Fibroblast of skin of right biceps (primary cell): ENCODE data around the gene CLIP2.

ENCODE experiments used
- DNase-seq: peaks from one replicate; pipeline ENCODE4 v3.0.0-alpha.2; 2013

CLIP2 gene

DNA sequence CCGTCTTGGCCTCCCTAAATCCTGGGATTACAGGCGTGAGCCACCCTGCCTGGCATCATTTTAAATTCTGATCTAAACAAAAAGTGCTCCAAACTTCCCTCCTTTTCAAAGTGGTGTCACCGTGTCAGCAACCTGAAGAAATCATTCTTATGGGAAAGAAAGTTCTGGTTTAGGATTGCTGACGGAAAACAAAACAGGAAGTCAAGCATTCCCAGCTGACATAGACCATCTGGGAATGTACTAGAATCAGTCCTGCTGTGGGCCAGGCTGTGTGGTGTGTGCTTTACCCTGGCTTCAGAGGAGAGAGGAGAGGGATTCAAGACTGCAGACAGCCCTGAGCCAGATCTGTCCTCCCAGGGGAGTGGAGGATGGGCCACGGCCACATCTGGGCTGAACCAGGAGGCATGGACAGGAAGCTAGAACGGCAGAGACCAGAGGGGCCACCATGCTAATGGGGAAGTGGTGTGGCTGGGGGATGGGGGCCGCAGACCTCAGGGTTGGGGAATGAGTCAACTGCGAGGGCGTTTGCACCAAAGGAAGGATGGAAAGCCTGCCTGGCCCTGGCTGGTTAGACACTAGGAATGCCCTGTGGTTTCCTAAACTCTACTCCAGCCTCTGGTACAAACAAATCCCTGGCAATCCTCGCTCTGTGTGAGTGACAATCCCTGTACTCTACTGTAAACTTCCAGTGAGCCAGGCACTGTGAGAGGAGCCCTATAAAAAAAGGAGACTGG lies 16.7 kb upstream of the CLIP2 start:
- peak; percentile 97 for DNase-seq

DNA sequence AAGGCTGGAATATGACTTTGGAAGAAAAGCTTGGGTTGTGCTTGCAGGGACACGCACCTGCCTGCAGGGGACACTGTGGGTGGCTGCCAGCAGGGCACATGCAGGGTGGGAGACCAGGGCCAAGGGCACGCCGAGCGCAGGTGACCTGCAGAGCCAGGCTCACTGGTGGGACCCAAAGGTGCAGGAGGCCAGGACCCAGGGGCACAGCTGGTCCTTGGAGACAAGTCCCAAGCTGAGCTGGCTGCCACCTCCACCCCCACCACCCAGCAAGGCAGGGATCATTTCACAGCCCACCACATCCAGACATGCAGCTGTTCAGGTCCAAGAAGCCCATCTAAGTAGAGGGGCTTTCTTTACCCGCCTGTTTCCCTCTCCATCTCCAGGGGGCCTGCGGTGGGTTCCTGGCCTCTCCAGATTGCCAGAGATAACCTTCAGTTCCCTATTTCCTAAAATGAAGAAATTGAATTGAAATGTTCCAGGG lies 13.8 kb upstream of the CLIP2 start:
- no peak for DNase-seq

DNA sequence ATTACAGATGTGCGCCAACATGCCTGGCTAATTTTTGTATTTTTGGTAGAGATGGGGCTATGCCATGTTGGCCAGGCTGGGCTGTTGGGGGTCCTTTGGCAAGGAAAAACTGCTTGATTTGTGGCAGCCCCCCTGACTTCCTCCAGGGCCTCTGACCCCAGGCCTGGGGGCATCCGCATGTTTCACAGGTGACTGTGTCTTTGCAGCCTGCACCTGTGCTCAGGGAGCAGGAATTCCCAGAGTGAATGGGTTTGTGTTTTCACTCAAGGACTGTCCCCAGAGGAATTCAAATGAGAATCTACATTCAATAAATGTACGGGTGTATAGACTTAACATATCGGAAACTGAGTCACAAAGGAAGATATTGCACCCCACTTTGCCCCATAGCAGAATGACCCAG lies 11.6 kb upstream of the CLIP2 start:
- DNase-seq, result no peak

DNA sequence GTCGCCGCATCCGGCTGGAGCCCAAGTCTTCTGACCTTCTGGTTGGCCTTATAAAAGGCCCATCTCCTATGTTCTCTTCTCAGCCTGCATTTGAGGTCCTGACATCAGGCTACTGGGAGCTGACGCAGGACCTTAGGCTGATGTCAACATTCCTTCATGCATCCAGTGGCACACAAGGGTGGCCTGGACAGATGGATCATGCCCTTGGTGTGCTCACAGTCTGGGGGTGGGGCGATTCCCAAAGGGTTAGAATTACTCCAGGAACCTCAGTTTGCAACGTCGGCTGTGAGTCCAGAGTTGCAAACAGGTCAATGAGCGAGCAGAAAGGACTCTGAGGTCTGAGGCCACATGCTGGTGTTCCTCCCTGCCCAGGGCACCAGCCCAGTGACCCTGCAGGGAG lies 8.2 kb upstream of the CLIP2 start:
- DNase-seq, result no peak

DNA sequence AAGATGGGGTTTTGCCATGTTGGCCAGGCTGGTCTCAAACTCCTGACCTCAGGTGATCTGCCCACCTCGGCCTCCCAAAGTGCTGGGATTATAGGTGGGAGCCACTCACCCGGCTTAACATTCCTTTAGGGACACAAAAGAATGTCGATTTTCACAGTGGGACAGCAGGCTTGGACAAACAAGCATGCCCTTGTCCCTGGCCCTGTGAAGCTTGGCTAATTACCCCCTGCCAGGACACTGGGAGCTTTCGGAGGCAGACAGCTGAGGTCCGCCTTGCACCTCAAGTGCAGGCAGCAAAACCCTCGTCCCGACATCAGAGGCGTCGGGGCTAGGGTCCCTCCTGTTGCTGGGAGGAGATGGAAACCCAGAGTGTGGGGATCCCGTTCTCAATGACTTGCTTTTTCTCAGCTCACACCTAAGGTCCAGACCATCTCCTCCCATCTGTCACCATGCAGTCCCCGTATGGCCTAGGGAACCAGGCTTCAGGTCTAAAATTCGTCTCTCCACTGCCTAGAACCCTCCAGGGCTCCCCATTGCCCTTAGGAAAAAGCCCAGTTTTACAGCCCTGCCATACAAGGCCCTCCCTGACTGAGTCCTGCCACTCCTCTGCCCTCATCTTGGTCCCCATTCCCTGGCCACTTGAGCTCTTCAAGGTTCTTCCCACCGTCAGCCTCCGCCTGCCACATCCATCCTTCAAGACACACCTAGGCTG lies 6.3 kb upstream of the CLIP2 start:
- DNase-seq, result no peak

DNA sequence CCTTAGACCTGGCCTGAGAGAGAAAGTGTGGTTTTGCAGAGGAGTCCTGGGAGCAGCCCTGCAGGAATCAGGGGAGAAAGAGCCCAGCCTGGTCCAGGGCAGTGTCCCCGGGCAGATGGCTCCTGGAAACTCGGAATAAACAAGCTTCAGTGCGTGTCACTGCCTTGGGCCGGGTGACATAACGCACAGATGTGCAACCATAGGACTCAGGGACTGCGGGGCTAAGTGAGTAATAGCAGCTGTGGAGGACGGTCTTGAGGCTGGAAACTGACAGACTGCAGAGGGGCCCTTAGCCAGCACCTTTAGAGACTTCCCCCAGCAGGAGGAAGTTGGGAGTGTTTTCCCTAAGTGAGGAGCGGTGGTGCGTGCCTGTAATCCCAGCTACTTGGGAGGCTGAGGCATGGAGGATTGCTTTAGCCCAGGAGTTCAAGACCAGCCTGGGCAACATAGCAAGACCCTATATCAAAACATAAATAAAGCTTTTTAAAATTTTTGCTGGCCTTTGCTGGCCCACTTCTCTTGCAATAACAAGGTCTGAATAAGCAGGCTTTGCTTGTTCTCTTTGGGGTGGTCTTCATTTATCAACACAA lies 5.3 kb upstream of the CLIP2 start:
- peak; percentile 39 for DNase-seq

DNA sequence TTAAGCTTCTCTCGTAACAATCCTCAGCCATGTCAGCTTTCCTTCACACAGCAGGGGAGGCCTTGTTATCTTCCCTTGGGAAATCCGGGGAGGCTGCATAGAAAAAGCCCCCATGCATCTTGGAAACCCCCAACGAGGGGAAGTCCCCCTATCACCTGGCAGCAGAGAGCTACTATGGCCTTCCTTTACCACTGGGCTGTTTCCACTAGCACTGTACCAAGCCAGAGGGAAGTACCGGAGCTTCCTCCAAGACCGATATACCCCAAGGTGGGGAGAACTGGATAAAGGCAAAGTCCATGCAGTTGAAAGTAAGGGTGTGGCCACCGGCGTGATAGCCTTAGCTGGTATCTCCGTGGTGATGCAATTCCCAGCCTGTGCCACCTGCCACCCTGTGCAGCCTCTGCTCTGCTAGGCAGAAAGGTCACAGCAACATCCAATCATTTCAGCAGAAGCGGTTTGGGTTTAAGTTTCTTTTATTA lies 4.4 kb upstream of the CLIP2 start:
- no peak for DNase-seq

DNA sequence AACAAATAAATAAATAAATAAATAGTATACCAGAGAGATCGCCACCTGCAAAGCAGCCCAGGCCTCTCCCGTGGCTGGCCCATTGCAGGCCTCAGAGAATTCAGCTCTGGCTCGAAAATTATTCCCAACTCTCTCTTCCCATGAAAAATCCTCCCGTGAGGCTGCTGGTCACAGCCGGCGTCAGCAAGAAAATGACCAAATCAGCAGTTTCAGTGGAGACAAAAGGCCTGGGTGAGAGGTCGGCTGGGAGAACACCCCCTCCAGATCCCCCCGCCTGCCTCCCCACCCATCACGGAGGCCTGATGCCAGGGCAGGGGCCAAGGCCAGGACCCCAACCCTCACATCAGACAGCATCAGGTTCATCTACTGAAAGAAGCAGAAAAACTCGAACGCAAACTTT lies 3.1 kb upstream of the CLIP2 start:
- DNase-seq, result no peak

DNA sequence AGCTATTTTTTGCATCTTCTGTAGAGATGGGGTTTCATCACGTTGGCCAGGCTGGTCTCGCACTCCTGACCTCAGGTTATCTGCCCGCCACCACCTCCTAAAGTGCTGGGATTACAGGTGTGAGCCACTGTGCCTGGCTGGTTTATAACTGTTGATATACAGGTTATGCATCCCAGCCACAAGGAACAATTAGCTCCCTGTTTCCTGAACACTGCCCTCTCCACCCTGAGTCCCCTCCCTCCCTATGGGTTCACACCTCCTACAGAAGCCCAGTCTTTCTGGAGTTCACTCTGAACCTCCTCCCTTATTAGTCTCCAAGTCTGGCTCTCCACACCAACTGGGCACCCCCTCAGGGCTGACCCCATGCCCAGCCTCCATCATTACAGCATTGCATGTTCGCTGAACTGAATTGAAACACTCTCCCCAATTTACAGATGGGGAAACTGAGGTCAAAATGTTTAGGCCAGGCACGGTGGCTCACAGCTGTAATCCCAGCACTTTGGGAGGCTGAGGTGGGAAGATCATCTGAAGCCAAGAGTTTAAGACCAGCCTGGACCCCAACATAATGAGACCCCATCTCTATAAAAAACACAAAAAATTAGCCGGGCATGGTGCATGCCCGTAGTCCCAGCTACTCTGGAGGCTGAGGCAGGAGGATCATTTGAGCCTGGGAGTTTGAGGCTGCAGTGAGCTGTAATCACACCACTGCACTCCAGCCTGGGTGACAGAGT lies 1.7 kb upstream of the CLIP2 start:
- no peak for DNase-seq

DNA sequence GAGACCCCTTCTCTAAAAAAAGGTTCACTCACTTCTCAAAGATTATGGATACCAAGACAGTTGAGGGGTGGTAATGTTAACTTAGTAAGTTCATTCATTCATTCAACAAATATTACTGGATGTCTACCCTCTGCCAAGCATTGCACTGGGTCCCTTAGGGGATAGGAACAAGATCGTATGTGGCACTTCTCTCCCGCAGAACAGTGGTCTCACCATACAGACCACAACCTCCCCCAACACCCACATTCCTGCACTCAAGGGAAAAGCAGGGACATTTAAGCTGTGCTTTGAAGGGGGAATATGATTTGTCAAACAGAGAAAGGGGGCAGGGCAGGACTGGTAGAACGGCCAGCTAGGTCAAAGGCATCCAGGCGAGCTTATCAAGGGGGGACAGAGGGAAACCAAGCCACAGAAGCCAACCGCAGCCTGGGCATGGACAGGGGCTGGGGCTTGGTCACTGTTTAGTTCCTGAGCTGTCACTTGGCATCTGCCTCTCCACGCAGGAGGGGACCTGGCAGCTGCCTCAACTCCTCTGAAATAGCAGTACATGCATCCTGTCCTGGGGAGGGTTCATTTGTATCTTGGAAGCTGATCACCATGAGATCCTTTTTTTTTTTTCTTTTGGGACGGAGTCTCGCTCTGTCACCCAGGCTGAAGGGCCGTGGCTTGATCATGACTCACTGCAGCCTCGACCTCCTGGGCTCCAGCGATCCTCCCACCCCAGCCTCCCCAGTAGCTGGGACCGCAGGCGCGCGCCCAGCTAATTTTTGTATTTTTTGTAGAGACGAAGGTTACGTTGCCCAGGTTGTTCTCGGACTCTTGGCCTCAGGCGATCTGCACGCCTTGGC lies 949 bp upstream of the CLIP2 start:
- peak; percentile 42 for DNase-seq

DNA sequence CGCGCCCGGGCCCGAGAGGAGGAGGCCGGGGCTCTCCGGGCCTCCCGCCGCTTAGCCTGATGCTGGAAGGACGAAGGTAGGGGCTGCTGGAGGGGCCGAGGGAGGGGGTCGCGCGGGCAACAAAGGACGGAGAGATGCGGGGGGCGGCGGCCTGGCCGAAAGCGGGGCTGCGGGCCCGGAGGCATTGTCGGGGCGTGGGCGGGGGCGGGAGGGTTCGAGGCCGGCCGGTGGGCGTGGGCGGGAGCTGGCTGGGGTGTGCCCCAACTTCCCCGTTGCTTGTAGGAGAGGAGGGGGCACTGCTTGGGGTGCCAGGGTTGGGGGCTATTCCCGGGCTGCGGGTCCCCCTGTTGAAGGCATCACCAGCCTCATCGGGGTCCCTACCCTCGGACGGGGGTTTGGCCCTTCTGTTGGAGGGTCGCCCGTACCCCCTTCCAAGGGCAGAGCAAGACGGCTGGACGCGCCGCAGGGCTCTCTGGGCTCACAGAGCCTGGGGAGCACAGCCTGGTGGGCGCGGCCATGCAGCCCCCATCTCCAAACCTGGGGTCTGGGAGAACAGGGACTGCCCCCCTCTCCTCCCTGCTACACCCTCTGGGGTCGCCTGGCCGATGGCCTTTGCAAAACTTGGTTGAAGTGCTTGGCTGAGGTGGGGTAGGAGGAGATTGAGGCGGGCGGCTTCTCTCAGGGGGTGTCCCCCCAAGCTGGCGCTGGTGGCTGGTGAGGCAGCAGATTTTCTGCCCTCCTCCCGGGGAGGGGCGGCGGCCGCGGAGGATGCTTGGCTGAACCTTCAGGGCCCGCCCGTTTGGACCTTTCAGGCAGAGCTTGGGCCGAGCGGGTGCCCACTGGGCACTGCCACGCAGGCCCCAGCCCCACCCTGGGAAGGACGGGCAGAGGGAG lies 699 bp downstream of the CLIP2 start:
- no peak for DNase-seq

DNA sequence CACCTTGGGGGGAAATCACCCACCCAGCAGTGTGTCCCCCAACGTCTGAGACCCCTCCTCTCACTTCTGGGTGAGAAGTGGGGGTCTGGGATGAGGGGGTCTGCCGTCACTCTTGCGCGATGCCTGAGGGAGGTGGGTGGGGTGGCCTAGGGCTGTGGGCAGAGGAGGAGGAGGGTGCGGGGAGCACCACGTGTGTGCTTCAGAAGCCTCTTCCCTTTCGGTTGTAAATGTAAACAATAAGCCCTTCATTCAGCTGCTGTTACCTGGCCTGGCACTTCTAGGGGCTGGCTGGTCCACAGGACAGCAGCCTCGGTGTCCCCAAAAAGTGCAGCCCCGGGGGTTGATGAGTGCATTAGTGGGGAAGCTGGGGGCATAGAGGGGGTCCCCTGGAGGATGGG lies 1.3 kb downstream of the CLIP2 start:
- no peak for DNase-seq

DNA sequence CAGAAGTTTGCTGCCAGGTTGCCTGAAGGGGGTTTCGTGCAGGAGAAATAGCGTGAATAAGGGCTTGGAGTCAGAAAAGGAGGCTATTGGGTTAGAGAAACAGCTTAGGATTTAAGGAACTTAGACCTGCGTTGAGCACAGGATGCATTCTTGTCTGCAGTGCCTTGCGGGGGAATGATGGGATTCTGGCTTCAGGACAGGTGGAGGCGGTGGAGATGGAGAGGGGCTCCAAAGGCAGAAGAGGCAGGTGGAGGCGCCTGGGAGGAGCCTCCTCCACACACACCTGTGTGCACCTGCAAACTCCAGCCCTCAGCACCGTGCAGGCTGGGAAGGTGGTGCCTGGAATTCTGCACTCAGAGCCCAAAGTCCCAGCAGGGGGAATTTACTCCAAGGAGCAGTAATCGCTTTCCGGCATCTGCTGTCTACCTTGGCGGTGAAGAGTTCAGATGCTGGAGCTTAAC lies 1.8 kb downstream of the CLIP2 start:
- no peak for DNase-seq

DNA sequence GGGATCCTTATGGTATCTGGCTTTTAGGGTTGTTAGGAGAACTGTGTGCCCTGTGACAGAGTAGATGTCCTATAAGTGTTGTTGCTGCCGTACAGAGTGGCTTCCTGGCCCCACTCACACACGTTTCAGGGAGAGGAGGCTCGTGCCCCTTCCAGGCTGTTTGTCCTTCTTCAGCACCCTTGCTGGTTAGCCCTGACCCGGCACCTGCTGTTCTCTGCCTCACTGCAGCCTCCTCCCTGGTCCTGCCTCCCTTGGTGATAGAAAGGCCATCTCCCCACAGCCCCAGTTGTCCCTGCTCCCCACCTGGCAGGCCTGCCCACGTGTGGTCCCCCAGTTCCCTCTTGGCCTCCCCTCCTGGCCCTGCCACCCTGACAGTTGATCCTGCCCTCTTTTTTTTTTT lies 2.3 kb downstream of the CLIP2 start:
- DNase-seq, result no peak

DNA sequence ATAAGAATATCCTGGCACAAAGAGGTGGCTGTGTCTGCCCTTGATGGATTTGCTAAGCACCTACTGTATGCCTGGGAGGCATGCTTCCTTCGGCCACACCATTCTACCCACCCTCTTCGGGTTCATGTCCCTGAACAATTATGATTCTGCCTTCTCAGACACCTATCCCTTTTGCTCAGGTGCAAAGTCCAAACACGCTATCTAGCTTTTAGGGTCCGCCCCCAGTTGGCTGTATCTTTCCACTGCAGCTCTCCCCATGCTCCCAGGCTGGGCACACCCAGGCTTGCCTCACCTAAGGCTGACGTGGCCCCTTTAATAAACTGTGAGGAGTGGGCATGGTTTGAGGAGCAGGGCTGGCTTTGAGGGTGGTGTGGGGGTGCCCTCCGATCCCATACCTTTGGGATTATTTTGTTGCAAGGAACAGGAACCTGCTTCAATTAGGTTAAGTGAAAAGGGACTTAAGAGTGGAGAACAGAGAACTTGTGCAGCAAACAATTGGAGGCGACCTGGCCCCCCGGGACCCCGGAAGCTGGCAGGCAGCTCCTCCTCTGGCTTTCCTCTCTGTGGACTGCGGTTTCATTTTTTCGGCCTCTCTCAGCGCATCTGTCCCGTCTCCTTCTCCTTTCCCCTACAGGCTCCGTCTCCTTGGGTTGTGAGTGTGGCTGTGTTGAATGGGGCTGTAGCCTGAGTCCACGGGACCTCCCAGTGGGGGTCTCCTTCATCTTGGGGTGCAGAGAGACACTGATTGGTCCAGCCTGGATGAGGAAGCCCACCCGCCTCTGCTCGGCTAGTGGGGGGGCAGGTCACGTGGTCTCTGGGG lies 3.8 kb downstream of the CLIP2 start:
- DNase-seq, result no peak

DNA sequence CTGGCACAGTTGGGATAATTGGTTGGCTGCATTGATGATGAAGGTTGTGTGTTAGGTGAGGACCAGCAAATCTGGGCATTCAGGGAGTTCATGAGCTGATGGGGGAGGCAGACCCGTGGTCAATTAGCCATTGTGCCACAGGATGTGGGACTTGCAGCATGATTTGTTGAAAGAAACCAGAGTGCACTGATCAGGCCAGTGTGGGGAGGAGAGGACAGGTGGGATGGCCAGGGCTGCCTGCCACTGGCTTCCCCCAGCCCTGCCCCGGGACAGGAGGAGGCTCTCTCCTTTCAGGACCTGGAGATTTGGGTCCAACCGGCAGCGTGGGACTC lies 4.3 kb downstream of the CLIP2 start:
- DNase-seq, result no peak

DNA sequence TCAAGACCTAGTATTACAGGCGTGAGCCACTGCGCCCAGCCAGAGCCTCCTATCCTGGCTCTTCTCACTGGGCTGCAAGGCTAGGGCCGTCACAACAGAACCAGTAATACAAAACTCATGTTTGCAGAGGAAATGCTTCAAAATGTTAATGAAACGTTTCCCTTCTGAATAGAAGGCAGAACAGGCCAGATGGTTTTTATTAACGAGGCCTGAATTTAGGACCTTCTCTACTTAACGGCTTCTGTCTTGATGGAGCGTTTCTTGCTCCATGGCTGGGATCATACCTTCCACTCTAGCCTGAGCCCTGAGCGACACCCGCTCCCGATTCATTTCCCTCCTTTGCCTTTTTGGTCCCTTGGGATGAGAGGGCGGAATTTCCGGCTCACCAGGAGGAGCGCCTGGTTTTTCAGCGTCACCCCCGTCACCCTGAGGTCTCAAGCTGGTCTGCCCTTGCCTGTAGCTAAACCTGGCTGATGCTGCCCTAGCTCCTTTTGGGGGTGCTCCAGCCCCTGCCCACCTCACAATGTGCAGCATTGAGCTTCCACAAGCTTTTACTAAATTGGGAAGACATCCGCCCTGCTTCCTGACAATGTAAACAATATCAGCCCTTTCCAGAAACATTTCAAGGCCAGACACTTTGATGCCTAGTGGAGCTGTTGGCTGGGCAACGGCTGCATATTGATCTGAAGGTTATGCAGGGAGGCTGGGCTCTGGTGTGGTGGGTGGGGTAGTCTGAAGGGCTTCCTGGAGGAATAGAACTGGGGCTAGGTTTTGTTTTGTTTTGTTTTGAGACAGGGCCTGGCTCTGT lies 5.2 kb downstream of the CLIP2 start:
- DNase-seq, result peak; percentile 83

DNA sequence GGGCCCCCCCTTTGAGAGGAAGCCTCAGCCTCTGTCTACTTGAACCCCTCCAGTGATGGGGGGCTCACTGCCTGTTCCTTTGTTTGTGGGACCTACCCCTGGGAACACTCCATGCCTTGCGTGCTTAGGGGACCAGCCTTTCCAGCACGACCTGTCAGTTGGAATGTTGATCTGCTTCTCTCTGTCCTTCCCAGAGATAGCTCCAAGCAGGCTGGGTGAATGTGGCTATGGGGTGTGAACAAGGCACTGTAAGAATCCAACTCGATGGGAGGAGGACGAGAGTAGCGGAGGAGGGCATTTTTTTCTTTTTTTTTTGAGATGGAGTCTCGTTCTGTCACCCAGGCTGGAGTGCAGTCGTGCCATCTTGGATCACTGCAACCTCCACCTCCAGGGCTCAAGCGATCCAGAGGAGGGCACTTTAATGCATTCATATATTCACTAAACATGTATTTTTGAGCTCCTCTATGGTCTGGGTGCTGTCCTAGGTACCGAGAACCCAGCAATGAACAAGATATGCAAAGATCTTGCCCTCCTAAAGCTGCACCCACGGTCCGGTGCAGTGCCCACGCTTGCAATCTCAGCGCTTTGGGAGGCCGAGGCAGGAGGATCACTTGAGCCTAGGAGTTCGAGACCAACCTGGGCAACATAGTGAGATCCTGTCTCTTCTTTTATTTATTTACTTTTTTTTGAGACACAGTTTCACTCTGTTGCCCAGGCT lies 8.5 kb downstream of the CLIP2 start:
- DNase-seq, result no peak

DNA sequence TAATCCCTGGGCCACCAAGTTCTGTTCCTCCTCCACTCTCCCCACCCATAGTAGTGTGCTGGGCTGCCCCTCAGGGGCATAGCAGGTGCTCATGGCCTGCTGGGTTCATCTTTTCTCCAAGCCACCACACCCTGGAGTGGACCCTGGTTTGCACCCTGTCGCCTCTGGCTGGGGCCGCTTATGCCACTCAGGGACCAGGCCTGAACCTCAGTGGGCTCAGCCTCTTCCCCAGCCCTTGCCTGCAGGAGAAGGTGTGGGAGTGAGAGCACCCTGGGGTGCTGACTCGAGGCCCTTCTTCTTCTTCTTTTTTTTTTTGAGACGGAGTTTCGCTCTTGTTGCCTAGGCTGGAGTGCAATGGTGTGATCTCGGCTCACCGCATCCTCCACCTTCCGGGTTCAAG lies 10.2 kb downstream of the CLIP2 start:
- DNase-seq, result no peak
